ENCODE results near the gene SPATA20.

SPATA20 gene

DNA sequence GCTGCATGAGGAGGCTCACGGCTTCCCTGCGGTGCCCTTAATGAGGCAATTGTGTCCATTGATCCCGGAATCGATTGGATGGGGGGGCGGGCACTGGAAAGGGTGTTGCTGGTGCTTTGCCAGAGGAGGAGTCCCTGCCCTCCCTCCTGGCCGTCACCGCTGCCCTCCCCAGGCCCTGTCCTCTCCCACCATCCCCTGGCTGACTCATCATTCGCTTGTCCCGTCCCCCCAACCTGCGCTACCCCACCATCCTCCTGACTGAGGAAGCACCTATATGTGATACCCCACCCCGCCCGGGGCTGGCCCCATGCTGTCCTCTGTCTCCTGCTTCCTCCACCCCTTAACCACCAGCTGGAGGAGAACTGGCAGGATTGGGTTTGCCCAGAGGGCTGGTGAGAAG, 34.3 kb downstream of the SPATA20 start:
- DNase-seq, result no peak

DNA sequence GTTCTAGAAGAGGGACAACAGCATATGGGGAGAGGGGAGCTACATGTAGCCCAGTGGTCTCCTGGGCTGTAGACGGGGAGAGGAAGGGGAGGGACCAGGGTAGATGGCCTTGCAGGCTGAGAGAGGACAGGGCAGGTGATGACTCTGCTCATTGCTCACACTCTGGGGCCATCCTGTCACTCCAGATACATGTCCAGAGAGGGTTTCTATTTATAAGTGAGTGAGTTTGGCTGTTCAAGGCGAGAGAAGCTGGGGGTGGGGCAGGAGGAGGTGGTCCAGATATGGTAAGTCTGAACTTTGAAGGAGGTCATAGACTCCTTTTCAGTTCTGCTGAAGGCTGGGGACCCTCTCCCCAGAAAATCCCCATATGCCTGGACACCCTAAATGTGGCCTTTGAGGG, 35.8 kb downstream of the SPATA20 start:
- no peak for DNase-seq

DNA sequence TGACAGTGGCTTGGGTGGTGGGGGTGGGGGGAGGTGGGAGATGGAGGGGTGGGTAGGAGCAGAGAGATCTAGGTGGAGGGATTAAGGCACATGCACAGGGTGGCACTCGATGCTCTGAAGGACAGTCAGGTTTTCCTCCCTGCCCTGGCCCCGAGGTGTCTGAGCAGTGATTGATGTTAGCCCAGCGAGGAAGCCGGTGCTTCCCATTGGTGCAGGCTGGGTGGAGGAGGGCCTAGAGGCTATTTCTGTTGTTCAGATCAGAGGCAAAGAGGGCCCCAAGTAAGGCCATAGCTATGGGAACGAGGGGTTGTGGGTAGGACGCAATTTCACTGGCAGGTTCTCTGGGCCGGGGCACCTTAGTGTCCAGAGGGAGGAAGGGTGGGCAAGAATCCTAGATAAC, 36.7 kb downstream of the SPATA20 start:
- DNase-seq, result no peak

GRCh38 chr17:50584116-50584515, 37.1 kb downstream of the SPATA20 start:
- no peak for DNase-seq

- no peak for DNase-seq
These were observed 37.8 kb downstream of the SPATA20 start for GRCh38 chr17:50584749-50585148.

DNA sequence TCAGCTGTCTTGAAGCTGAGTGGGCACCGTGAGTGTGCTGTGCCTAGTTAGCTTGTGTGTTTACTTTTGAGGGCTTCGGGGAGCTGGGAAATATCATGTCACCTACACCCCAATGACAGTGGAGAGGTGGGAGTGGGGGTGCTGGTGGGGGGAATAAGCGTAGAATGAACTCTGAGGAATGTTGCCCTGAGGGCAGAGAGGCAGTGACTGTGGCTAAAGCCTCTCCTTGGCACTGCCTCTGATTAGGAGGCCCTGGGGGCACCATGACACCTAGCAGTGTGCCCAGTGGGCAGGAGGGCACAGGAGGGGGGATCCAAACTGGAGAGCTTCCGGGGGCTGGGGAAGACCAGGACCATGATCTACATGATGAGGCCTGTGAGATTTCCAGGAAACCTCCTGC, 38.4 kb downstream of the SPATA20 start:
- no peak for DNase-seq

GRCh38 chr17:50585891-50586290, 38.9 kb downstream of the SPATA20 start:
- no peak for DNase-seq

DNA sequence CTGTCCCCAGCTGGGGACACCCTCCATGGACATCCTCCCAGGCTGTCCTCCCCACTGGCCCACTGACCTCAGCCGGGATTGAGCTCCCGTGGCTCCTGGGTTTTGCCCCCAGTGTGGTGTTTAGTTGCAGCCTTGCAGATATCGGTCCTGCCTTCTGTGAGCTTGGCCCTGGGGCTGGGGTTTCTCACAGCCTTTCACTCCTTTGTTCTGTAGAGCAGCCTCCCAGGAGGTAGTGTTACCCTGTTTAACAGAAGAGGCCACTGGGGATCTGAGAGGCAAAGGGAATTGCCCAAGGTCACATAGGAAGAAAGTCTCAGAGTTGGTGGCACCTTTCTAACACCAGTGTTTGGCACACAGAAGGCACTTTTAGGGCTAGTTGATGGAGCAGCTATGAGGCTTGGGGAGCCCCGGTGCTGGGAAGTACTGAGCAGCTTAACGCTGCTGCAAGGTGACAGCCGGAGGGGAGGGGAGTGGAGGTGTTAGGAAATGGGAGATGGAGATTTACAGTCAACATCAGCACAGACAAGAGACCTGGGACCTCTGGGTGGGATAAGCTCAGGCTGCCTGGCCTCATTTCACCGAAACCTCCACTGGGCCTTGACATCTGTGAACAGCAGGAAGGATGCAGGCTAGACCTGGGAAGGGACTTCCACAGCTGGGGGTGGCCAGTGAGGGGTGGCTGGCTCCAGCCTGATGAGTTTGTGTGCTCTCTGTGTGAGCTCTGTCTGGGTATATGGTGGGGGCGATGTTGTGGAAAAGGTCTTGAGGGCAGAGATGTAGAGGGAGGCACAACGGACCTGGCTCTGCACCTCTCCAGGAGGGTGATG, 39.7 kb downstream of the SPATA20 start:
- DNase-seq, result no peak

DNA sequence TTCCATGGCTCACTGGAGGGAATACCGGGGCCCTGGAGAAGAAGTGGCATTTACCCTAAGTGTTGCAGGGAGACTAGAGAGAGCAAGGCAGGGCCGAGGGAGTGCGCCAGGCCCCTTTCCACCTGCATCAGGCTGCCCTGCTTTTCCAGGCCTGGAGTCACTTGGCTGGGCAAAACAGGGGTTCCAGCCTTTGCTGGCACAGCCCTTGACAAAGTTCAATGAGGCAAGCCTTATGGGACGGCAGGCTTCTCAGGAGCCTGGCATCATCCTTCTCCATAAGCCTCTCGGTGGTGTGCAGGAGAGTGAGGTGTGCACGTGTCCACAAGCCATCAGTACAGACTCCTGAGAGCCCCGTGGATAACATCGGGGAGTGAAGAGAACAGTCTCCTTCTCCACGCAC, 40.6 kb downstream of the SPATA20 start:
- no peak for DNase-seq

- no peak for DNase-seq
These were observed 41.5 kb downstream of the SPATA20 start for GRCh38 chr17:50588391-50589049.

- DNase-seq, result no peak
These were observed 42.2 kb downstream of the SPATA20 start for GRCh38 chr17:50589095-50589705.

DNA sequence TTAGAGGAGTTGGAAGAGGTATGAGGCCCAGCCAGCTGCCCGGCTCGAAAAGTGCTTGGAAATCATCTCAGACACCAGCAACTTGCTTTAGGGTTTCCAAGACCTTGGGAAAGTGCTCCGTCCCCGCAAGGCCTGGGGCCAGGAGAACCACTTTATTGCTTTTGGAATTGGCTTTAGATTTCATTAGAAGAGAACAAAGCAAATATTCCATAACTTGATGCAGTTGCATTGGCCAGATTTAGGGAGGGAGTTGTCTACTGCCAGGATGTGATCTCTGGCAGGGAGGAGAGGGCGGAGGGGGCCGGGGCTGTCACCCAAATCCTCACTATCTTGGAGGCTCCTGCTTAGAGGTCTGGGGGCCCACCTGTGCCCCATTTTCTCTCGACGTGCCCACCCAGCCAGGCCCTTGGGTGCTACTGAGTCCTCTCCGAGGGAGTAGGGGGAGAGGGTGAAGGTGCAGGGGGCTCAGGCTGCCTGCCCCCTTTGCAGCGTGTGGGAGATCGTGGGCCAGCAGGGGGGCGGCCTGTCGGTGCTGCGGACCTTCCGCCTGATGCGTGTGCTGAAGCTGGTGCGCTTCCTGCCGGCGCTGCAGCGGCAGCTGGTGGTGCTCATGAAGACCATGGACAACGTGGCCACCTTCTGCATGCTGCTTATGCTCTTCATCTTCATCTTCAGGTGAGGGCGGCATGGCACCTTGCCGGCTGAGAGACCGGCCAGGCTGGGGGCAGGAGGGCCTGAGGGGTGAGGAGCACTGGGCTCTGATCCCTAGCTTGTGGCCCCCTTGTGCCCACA, 44.2 kb downstream of the SPATA20 start:
- DNase-seq, result no peak

- no peak for DNase-seq
These were observed 46.3 kb downstream of the SPATA20 start for GRCh38 chr17:50593321-50593720.

GRCh38 chr17:50594128-50594823, 47.3 kb downstream of the SPATA20 start:
- DNase-seq, result peak; percentile 8 to 44

DNA sequence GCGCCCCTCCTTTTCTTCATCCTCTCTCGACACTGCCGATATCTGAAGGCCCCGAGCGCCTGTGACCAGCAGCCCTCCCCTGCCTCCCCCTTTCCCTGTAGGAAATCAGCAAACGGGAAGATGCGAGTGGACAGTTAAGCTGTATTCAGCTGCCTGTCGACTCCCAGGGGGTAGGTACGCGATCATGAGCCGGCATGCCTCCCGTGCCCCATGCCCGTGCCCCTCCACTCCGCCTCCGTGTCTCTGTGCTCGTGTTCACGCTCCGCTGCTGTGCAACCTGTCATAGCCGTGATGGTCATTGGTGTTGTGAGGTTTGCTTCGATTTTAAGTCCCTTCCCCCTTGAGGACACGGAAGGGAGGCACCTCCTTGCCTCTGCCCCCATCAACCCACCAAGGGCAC, 47.9 kb downstream of the SPATA20 start:
- DNase-seq, result no peak

DNA sequence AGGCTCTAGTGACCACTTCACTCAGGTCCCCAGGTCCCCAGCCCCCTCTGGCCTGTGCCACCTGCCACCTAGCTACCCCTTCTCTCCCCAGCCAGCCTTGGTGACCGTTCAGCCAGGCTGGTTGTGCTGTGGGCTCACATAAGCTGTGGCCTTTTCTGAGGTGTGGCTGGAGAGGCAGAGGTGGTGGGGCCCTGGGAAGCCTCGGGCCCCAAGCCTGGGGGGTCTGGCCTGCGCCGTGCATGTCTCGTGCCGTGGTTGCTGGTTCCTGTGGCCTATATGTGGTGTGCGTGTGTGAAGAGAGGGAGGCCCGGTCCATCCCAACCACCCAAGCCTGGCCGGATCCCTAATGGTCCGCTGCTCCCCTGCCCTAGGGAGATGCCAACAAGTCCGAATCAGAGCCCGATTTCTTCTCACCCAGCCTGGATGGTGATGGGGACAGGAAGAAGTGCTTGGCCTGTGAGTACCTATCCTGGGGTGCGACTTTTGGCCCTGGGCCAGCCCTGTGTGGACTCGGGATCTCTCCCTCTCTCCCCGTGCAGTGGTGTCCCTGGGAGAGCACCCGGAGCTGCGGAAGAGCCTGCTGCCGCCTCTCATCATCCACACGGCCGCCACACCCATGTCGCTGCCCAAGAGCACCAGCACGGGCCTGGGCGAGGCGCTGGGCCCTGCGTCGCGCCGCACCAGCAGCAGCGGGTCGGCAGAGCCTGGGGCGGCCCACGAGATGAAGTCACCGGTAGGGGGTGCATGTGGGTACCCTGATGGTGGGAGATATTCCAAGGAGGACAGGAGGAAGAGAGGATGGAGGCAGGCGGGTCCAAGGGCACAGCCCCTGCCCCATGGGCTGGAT, 49.4 kb downstream of the SPATA20 start:
- DNase-seq, result no peak

GRCh38 chr17:50598487-50598886, 51.5 kb downstream of the SPATA20 start:
- no peak for DNase-seq

DNA sequence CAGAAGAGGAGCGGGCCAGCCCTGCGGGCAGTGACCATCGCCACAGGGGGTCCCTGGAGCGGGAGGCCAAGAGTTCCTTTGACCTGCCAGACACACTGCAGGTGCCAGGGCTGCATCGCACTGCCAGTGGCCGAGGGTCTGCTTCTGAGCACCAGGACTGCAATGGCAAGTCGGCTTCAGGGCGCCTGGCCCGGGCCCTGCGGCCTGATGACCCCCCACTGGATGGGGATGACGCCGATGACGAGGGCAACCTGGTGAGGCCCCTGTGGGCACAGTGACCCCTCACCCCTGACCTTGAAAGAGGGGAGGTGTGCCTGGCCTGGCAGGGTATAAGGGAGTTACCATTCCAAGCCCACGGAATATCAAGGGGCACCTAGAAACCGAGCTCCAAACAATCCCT, 52.6 kb downstream of the SPATA20 start:
- DNase-seq, result no peak

GRCh38 chr17:50601823-50602375, 54.9 kb downstream of the SPATA20 start:
- DNase-seq, result no peak

- DNase-seq, result no peak
These were observed 55.9 kb downstream of the SPATA20 start for GRCh38 chr17:50602836-50603235.

DNA sequence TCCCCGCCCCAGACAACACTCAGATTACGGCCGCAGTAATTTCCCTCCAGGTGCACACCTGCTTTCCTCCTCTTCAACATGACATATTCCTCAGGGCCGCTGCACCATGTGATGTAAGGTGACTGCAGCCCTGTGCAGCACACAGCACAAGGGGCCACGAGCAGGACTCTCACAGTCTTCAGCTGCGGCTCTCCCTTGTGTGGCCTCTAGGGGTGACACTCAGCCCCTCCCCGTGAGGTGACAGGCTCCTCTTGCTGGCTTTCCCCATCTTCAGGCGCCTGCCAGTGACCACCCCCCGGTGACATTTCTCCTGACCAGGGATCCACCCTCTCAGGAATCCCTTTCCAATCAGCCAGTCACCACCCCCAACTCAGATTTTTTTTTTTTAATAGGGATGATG, 56.4 kb downstream of the SPATA20 start:
- DNase-seq, result no peak

All from inflammatory macrophage treated with lipopolysaccharide for 1 hour (primary cell).